ENCODE results near the gene NLGN1.

Gene NLGN1

GRCh38 chr3:173719585-173719984, 322.0 kb downstream of the NLGN1 start:
- no peak overlapping the region for H3K4me3 ChIP-seq (replicated peaks; ENCODE audit: low read depth, low read length)
- no peak for DNase-seq (ENCODE audit: low read depth)
- TF ChIP-seq CTCF (IDR thresholded peaks at IDR 0.05; ENCODE audit: low read length, missing control alignments): no peak

- DNase-seq (ENCODE audit: low read depth): no peak
- no peak overlapping the region for H3K4me3 ChIP-seq (replicated peaks; ENCODE audit: low read depth, low read length)
- TF ChIP-seq CTCF (IDR thresholded peaks at IDR 0.05; ENCODE audit: low read length, missing control alignments): no peak
These were observed 328.0 kb downstream of the NLGN1 start for GRCh38 chr3:173725507-173725906.

- H3K4me3 ChIP-seq (replicated peaks; ENCODE audit: low read depth, low read length): no peak overlapping the region
- TF ChIP-seq CTCF (IDR thresholded peaks at IDR 0.05; ENCODE audit: low read length, missing control alignments): no peak
- peak; percentile 43 for DNase-seq (ENCODE audit: low read depth)
These were observed 332.8 kb downstream of the NLGN1 start for GRCh38 chr3:173730391-173730790.

GRCh38 chr3:173732237-173732636, 334.7 kb downstream of the NLGN1 start:
- no peak for TF ChIP-seq CTCF (IDR thresholded peaks at IDR 0.05; ENCODE audit: low read length, missing control alignments)
- H3K4me3 ChIP-seq (replicated peaks; ENCODE audit: low read depth, low read length): no peak overlapping the region
- no peak for DNase-seq (ENCODE audit: low read depth)

- peak; percentile 76 for TF ChIP-seq CTCF (IDR thresholded peaks at IDR 0.05; ENCODE audit: low read length, missing control alignments)
- peak; percentile 72 for DNase-seq (ENCODE audit: low read depth)
- H3K4me3 ChIP-seq (replicated peaks; ENCODE audit: low read depth, low read length): no peak overlapping the region
These were observed 335.6 kb downstream of the NLGN1 start for GRCh38 chr3:173733029-173733652.

GRCh38 chr3:173734473-173734872, 336.9 kb downstream of the NLGN1 start:
- no peak for DNase-seq (ENCODE audit: low read depth)
- H3K4me3 ChIP-seq (replicated peaks; ENCODE audit: low read depth, low read length): no peak overlapping the region
- TF ChIP-seq CTCF (IDR thresholded peaks at IDR 0.05; ENCODE audit: low read length, missing control alignments): no peak

- TF ChIP-seq CTCF (IDR thresholded peaks at IDR 0.05; ENCODE audit: low read length, missing control alignments): no peak
- no peak overlapping the region for H3K4me3 ChIP-seq (replicated peaks; ENCODE audit: low read depth, low read length)
- no peak for DNase-seq (ENCODE audit: low read depth)
These were observed 337.4 kb downstream of the NLGN1 start for GRCh38 chr3:173734895-173735294.

Data from fibroblast of pulmonary artery (primary cell).